ENCODE measurements around the gene LAIR2.
"Not testable (repeated sequence)": the region's sequence is repeated elsewhere in the genome, so short reads cannot be mapped to it uniquely, and the experiment has no call there.

The LAIR2 gene

DNA sequence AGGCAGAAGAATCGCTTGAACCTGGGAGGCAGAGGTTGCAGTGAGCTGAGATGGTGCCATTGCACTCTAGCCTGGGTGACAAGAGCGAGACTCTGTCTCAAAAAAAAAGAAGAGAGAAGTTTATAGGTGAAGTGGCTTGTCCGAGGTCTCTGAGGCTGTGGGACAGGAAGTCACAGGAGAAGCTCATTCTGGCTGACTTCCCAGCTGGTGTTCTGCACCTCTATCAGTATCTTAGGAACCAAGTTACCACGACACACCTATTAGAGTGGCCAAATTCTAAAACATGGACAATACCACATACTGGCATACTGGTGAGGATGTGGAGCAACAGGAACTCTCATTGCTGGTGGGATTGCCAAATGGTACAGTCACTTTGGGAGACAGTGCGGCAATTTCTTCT, 7.3 kb upstream of the LAIR2 start:
- not testable (repeated sequence) for DNase-seq

DNA sequence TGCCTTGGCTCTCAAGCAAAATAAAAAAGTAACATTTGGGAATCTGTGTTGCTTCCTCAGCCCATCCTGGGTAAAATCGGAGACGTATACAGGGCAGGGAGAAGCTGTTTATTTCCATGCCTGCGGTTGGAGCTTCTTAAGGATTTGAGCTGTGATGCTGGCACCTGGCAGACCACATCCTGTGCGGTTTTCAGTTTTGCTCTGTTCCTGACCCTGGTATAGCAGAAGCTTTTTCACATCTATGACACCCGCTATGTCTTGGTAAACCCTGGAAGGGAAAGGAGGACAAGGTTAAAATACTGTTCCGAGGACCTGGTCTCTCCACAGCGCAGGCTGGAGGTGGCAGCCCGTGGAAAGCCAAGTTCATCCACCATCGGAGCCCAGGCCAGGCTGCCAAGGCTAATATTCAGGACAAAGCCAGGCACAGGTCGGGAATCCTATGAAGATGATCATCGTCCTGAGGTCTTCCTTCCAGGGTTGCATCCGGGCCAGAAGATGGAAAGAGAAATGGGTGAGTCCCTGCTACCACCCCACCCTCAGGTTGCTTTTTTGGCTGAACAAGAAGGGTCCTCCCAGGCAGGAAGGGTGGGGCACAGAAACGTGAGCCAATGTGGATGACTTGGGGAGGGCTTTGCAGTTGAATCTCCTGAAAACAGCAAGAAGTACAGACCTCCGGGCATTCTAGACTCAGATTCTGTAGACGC, 4.7 kb upstream of the LAIR2 start:
- not testable (repeated sequence) for DNase-seq

GRCh38 chr19:54498451-54498772, 4.2 kb upstream of the LAIR2 start:
- not testable (repeated sequence) for DNase-seq

GRCh38 chr19:54505542-54505941, 2.9 kb downstream of the LAIR2 start:
- DNase-seq, result not testable (repeated sequence)

DNA sequence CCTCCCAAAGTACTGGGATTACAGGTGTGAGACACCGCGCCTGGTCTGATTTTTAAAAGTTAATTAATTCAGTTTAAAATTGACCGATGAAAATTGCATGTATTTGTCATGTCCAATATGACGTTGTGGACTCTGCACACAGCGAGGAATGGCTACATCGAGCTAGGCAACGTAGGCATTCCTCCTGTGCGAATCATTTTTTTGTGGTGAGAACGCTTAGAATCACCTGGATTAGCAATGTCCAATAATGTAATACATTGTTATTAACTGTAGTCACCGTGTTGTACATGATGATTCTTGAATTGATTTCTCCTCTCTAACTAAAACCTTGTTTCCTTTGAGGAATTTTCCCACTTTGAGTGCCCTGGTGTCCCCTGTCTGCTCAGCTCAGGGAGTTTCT, 3.4 kb downstream of the LAIR2 start:
- DNase-seq, result no peak

DNA sequence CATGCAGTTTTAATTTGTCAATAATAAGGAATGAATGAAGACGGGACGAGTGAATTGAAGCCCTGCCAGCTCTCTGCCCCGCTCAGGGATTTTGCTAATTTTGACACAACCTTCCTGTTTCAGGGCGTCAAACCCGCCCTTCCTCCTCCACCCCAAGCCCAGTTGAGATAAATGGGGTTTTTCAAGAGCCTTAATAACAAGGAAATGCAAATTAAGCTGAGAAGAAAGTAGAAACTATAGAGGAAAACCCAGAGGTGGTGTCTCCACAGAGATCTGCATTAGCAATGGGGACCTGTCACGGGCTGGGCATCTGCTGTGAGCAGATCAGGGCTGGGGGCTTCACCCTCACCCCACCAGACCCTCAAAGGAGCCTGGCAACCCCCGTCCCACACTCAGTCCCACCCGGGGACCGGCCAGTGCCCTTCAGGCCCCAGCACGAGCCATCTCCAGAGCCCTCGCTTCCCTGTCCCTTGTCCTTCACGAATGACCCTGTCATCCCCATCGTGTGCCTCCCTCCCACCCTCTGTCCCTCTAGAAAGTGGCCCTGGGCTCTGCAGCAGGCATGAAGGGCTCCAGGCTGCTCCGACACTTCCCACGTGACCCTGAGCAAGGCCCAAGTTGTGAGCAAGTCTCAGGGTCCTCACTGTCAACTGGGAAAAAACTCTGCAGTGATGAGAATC, 4.5 kb downstream of the LAIR2 start:
- not testable (repeated sequence) for DNase-seq

DNA sequence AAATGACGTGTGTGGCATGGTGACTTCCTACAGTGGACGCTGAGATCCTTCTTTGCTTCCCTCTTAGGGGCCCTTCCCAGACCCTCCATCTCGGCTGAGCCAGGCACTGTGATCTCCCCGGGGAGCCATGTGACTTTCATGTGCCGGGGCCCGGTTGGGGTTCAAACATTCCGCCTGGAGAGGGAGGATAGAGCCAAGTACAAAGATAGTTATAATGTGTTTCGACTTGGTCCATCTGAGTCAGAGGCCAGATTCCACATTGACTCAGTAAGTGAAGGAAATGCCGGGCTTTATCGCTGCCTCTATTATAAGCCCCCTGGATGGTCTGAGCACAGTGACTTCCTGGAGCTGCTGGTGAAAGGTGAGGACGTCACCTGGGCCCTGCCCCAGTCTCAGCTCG, 5.2 kb downstream of the LAIR2 start:
- DNase-seq, result no peak

GRCh38 chr19:54508487-54508886, 5.9 kb downstream of the LAIR2 start:
- not testable (repeated sequence) for DNase-seq

- DNase-seq, result not testable (repeated sequence)
Measured at GRCh38 chr19:54509200-54509940, 6.7 kb downstream of the LAIR2 start.

DNA sequence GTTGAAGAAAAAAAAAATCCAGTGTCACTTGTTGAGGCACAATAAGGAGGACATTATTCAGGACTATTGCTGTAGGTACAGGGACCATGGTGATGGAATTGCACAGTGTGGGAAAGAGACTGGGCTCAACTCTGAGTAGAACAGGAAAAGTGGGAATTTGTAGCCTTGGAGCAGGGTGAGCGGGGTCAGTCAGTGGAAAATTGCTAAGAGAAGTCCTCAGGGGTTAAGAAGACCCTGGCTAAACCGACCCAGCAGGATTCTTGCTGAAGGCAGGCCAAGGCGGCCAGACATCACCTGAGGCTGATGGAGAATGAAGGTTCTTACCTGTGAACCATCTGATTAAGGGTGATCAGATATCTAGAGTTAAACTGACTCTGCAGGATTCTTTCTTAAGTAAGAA, 12.5 kb downstream of the LAIR2 start:
- no peak for DNase-seq

- DNase-seq, result peak; percentile 25 to 32
Measured at GRCh38 chr19:54517483-54517882, 14.9 kb downstream of the LAIR2 start.

DNA sequence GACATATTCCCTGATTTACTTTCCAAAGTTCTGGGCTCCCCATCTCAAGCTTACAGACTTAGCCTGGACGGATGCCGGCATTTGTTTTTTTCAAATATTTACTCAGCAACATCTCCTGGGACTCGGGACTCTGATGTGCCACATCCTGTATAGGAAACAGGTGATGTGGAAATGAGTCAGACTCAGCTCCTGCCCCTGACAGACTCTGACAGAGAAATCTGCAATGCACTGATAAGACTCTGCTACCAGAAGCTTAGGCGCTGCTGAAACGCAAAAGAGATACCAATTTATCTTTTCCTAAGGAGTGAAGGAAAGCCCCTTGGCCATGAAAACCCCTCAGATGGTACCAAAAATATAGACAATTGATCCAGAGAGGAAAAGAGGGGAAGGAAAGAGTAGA, 16.2 kb downstream of the LAIR2 start:
- no peak for DNase-seq

- no peak for DNase-seq
Measured at GRCh38 chr19:54521022-54521859, 18.6 kb downstream of the LAIR2 start.

DNA sequence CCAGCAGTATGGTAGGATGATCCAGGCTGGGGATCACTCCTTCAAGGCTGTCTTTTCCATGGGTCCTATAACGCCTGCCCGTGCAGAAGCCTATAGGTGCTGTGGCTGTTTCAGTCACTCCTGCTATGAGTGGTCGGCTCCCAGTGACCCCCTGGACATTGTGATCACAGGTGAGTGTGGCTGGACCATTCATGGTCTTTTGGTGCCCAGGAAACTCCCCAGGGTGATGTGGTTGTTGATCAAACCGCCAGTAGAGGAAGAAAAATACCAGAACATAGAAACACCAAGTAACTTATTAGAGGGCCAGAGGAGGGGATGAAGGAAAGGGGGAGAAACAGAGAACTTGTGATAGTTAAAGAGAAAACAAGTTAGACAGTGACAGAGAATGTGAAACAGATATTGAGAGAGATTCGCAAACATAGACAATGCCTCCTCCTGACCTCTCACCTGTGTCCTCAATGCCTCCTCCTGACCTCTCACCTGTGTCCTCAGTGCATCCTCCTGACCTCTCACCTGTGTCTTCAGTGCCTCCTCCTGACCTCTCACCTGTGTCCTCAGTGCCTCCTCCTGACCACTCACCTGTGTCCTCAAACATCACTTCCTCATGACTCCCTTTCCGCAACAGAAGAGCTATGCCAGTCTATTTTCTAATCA, 19.4 kb downstream of the LAIR2 start:
- no peak for DNase-seq

GRCh38 chr19:54523403-54523802, 20.8 kb downstream of the LAIR2 start:
- no peak for DNase-seq

- DNase-seq, result no peak
Measured at GRCh38 chr19:54525636-54526035, 23.0 kb downstream of the LAIR2 start.

DNA sequence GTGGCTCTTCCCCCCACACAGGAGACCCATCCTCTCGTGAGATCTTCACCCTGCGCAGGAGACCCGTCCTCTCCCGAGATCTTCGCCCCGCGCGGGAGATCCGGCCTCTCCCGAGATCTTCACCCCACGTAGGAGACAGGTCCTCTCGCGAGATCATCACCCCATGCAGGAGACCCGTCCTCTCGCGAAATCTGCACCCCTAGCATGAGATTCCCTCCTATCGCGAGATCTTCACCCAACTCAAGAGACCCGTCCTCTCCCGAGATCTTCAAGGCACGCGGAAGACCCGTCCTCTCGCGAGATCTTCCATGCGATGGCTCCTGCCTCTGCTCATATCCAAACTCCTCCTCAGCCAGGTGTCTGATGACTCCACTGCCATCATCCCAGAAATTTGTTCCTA, 24.3 kb downstream of the LAIR2 start:
- DNase-seq, result no peak

DNA sequence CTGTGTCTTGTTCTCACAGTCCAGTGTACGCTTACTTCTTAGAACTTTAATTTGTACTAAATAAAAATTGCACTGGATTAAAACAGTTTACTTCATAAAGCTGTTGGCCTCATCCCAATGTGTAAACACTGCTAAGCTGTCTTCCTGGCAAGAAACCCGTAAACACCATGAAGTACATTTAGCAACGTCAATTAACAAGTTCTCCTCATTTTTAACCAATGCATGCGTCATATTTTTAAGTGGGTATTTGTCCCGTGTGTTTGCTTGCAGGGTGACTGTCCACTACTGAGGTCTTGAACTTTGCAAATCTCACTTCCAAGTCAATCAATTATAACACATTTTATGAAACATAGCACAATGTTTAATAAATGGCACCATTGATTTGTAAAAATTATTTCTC, 28.2 kb downstream of the LAIR2 start:
- no peak for DNase-seq

DNA sequence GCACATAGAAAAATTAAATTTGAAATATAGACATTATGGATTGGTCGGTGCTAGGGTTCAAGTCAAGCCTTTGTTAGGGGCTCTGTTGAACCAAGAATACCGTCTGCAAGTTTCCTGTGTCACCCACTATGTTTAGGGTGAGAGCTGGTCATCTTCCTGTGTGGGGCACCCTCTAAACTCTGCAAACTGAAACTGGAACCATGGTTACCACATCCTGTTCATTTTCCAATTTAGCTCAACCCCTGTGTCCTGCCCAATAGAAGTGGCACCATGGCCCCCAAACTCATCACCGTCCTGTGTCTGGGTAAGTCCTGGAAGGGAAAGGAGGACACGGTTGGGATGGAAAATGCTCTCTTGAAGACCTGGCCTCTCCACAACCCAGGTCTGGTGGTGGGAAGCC, 29.9 kb downstream of the LAIR2 start:
- no peak for DNase-seq

- no peak for DNase-seq
Measured at GRCh38 chr19:54533476-54533875, 30.8 kb downstream of the LAIR2 start.

- DNase-seq, result no peak
Measured at GRCh38 chr19:54534156-54534555, 31.5 kb downstream of the LAIR2 start.

DNA sequence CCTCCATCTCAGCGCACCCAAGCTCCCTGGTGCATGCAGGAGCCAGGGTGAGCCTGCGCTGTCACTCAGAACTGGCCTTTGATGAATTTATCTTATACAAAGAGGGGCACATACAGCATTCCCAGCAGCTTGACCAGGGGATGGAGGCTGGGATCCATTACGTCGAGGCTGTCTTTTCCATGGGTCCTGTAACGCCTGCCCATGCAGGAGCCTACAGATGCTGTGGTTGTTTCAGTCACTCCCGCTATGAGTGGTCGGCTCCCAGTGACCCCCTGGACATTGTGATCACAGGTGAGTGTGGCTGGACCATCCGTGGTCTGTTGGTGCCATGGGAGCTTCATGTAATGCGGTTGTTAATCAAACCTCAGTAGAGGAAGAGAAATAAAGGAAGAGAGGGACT, 33.0 kb downstream of the LAIR2 start:
- no peak for DNase-seq

DNA sequence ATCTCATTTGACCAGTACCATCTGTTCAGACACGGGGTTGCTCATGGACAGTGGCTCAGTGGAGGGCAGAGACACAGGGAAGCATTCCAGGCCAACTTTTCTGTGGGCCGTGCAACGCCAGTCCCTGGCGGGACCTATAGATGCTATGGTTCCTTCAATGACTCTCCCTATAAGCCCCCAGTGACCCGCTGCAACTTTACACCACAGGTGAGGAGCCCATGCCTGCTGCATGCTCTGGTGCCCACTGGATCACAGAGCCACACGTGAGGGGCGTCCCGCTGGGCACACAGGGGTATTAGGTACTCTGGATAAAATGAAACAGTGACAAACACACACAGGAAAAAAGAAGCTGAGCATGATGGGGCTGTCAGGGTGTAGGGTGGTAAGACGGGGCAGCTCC, 34.3 kb downstream of the LAIR2 start:
- no peak for DNase-seq
